ENCODE results near the gene SLC12A6. TPM values are rescaled to one million over a fixed set of nuclear protein-coding genes. Genes with fewer than 3 reads are reported as not detected.

SLC12A6 gene
- total RNA-seq, 2 experiments from 2014 or later = 11.5 to 14.9 TPM

DNA sequence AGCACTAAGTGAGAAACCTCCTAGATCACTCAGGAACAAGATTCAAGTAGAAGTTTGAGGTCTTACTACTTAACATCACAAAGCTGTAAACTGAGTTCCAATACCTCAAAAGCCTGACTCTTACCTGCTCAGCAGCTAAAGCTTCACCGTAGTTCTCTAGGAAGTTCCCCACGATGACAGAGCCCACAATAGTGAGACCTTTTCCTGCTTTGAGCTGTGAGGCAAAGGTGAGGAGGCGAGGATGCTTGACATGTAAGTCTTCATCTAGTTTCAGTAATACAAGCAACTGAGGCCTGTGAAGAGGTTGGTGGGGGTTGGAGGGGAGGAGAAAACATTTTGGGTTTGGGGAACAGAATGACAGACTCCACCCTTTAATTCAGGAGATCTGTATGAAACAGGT, 97.0 kb downstream of the SLC12A6 start:
- no peaks in the 10 kb centered on the region for H3K79me2 ChIP-seq (ENCODE audit: insufficient read depth, low read depth, low read length)
- no peaks in the 10 kb centered on the region for H4K20me1 ChIP-seq (ENCODE audit: insufficient read depth, low read length)
- no peaks in the 10 kb centered on the region for H3K9me3 ChIP-seq (ENCODE audit: low read length)
- POLR2A ChIA-PET = interaction anchor here (0.8 to 2.2 kb wide), 3 partner anchors 16 to 88 kb away, joined by 3 to 6 read pairs (median 4); partner anchors contain the start of gene EMC4
- no peak for TF ChIP-seq EZH2phosphoT487 (IDR thresholded peaks at IDR 0.05; ENCODE audit: borderline replicate concordance, low read depth, low read length)
- TF ChIP-seq, protein P1, sequence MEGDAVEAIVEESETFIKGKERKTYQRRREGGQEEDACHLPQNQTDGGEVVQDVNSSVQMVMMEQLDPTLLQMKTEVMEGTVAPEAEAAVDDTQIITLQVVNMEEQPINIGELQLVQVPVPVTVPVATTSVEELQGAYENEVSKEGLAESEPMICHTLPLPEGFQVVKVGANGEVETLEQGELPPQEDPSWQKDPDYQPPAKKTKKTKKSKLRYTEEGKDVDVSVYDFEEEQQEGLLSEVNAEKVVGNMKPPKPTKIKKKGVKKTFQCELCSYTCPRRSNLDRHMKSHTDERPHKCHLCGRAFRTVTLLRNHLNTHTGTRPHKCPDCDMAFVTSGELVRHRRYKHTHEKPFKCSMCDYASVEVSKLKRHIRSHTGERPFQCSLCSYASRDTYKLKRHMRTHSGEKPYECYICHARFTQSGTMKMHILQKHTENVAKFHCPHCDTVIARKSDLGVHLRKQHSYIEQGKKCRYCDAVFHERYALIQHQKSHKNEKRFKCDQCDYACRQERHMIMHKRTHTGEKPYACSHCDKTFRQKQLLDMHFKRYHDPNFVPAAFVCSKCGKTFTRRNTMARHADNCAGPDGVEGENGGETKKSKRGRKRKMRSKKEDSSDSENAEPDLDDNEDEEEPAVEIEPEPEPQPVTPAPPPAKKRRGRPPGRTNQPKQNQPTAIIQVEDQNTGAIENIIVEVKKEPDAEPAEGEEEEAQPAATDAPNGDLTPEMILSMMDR (conservative IDR thresholded peaks at IDR 0.05; ENCODE audit: low read length) = no peak
- no peak overlapping the region for H3K4me2 ChIP-seq (ENCODE audit: low read length)
- H2AFZ ChIP-seq (ENCODE audit: low read length) = no peak overlapping the region
- BruUV-seq (replicated peaks) = no TSS peak
- no peak overlapping the region for H3K27ac ChIP-seq (ENCODE audit: low read depth, low read length, poor library complexity, severe bottlenecking)
- no peak for DNase-seq (ENCODE audit: low spot score)
- no peaks in the 10 kb centered on the region for H3K4me1 ChIP-seq (ENCODE audit: insufficient read depth, low read length, poor library complexity, severe bottlenecking)
- intact Hi-C loops (cut with micrococcal nuclease; ENCODE audit: unreplicated experiment) = loop anchor here (5.0 kb wide), 1 partner anchor 132 kb away; no protein-coding TSS in a partner anchor
- H3K36me3 ChIP-seq (ENCODE audit: insufficient read depth, low read length) = peaks cover 3% of the 10 kb centered on the region; the same call in 1 of the 2 replicates
- H3K9me2 ChIP-seq (ENCODE audit: insufficient read depth, low read length) = no peaks in the 10 kb centered on the region
- no peak overlapping the region for H3K4me3 ChIP-seq (ENCODE audit: low read depth, low read length, poor library complexity, severe bottlenecking)
- CTCF ChIA-PET (ENCODE audit: unreplicated experiment) = no interaction called here

DNA sequence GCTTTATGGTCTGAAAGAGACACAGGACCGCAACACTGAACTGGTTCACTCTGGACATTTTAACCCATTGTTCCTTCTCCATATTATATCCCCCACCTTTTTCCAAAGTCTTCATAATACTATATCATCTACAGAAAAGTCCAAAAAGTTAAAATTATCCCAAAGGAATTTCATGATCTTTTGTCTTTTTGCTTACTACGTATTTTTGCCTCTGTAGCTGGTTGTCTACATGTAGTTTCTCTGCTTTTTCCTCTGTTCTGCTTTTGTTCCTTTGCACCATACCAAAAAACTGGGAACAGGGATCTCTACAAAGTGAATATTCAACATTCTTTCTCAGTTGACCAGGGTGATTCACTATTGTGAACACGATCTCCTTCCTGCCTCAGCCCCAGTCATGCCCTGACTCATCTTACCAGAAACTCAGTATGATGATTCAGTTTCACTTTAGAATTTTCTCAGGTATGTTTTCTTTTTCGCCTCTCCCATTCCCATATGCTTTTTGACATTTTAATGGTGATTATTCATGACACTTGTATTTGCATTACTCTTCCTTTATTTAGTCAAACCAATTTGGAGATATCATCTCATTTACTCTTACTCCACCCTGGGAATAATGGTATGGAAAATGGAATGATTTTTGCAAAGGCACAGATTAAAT, 98.3 kb downstream of the SLC12A6 start:
- peaks cover 3% of the 10 kb centered on the region; the same call in 1 of the 2 replicates for H3K36me3 ChIP-seq (ENCODE audit: insufficient read depth, low read length)
- CTCF ChIA-PET (ENCODE audit: unreplicated experiment) = no interaction called here
- no peak overlapping the region for H3K27ac ChIP-seq (ENCODE audit: low read depth, low read length, poor library complexity, severe bottlenecking)
- POLR2A ChIA-PET = interaction anchor here (0.8 kb wide), 1 partner anchor 14 kb away, joined by 3 read pairs; no protein-coding TSS in a partner anchor
- intact Hi-C loops (cut with micrococcal nuclease; ENCODE audit: unreplicated experiment) = no loop called here
- BruUV-seq (replicated peaks) = no TSS peak
- DNase-seq (ENCODE audit: low spot score) = no peak
- H3K4me2 ChIP-seq (ENCODE audit: low read length) = no peak overlapping the region
- H3K9me3 ChIP-seq (ENCODE audit: low read length) = no peaks in the 10 kb centered on the region
- no peak overlapping the region for H2AFZ ChIP-seq (ENCODE audit: low read length)
- no peaks in the 10 kb centered on the region for H3K9me2 ChIP-seq (ENCODE audit: insufficient read depth, low read length)
- TF ChIP-seq, protein P1 (conservative IDR thresholded peaks at IDR 0.05; ENCODE audit: low read length) = no peak
- TF ChIP-seq EZH2phosphoT487 (IDR thresholded peaks at IDR 0.05; ENCODE audit: borderline replicate concordance, low read depth, low read length) = no peak
- no peaks in the 10 kb centered on the region for H3K4me1 ChIP-seq (ENCODE audit: insufficient read depth, low read length, poor library complexity, severe bottlenecking)
- no peak overlapping the region for H3K4me3 ChIP-seq (ENCODE audit: low read depth, low read length, poor library complexity, severe bottlenecking)
- H3K79me2 ChIP-seq (ENCODE audit: insufficient read depth, low read depth, low read length) = no peaks in the 10 kb centered on the region
- H4K20me1 ChIP-seq (ENCODE audit: insufficient read depth, low read length) = no peaks in the 10 kb centered on the region

DNA sequence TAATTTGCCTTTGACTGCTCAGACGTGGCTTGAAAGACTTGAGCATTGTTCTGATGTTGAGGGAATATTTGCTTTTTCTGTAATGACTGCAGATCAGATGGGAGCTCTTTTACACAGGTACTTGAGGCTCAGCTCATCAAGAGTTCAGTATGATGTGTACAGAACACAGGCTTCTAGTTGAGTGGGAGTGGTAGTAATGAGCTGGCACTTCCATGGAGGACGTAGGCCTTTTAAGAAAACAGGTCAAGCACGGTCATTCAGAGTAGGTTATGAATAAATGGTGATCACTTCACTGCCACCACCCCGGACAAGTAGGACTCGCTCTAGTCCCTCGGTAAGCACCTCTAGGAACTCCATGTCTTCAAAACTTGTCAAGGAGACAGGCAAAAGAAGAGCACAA, 104.0 kb downstream of the SLC12A6 start:
- CTCF ChIA-PET (ENCODE audit: unreplicated experiment) = no interaction called here
- no peaks in the 10 kb centered on the region for H3K4me1 ChIP-seq (ENCODE audit: insufficient read depth, low read length, poor library complexity, severe bottlenecking)
- peaks cover 23% of the 10 kb centered on the region for H3K36me3 ChIP-seq (ENCODE audit: insufficient read depth, low read length)
- TF ChIP-seq, protein P1 (conservative IDR thresholded peaks at IDR 0.05; ENCODE audit: low read length) = no peak
- TF ChIP-seq EZH2phosphoT487 (IDR thresholded peaks at IDR 0.05; ENCODE audit: borderline replicate concordance, low read depth, low read length) = no peak
- H3K9me3 ChIP-seq (ENCODE audit: low read length) = no peaks in the 10 kb centered on the region
- no peak overlapping the region for H3K4me3 ChIP-seq (ENCODE audit: low read depth, low read length, poor library complexity, severe bottlenecking)
- H3K4me2 ChIP-seq (ENCODE audit: low read length) = no peak overlapping the region
- intact Hi-C loops (cut with micrococcal nuclease; ENCODE audit: unreplicated experiment) = no loop called here
- H2AFZ ChIP-seq (ENCODE audit: low read length) = no peak overlapping the region
- H3K27ac ChIP-seq (ENCODE audit: low read depth, low read length, poor library complexity, severe bottlenecking) = no peak overlapping the region
- POLR2A ChIA-PET = interaction anchor here (0.6 to 0.9 kb wide), 2 partner anchors 9 to 640 kb away, joined by 3 to 4 read pairs; partner anchors contain the start of gene EMC4
- H3K79me2 ChIP-seq (ENCODE audit: insufficient read depth, low read depth, low read length) = no peaks in the 10 kb centered on the region
- H4K20me1 ChIP-seq (ENCODE audit: insufficient read depth, low read length) = no peaks in the 10 kb centered on the region
- no peak for DNase-seq (ENCODE audit: low spot score)
- H3K9me2 ChIP-seq (ENCODE audit: insufficient read depth, low read length) = no peaks in the 10 kb centered on the region
- BruUV-seq (replicated peaks) = no TSS peak
